Measurements from ENCODE around the gene MMP7.

The MMP7 gene

DNA sequence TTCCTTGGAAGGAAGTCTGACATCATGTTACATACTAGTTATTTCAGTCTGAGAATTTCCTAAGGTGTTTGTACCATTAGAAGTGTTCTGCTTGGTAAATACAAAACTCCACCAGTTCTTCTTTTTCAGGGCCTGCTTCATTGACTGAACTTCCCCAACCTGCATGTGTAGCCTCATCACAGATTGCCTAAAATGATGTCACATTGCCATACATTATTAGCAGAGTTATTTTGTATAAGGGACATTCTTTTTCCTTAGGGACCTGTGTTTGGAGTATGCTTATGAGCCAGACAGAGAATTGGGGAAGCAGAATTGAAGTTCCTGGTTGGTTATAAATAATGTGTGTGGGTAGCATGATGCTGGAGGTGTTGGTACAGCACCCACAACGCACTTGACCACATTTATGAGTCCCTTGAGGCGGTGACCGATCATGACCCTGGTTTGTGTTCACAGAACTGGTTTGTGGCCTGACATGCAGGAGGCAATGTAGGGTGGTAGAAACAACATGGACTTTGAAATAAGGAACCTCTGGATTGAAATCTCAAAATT, 16.4 kb upstream of the MMP7 start:
- DNase-seq (ENCODE audit: low spot score) = no peak
- in situ Hi-C loops (cut with MboI; ENCODE audit: low sequenced_read_pairs, unreplicated experiment) = no loop called here
- TF ChIP-seq, protein P1, sequence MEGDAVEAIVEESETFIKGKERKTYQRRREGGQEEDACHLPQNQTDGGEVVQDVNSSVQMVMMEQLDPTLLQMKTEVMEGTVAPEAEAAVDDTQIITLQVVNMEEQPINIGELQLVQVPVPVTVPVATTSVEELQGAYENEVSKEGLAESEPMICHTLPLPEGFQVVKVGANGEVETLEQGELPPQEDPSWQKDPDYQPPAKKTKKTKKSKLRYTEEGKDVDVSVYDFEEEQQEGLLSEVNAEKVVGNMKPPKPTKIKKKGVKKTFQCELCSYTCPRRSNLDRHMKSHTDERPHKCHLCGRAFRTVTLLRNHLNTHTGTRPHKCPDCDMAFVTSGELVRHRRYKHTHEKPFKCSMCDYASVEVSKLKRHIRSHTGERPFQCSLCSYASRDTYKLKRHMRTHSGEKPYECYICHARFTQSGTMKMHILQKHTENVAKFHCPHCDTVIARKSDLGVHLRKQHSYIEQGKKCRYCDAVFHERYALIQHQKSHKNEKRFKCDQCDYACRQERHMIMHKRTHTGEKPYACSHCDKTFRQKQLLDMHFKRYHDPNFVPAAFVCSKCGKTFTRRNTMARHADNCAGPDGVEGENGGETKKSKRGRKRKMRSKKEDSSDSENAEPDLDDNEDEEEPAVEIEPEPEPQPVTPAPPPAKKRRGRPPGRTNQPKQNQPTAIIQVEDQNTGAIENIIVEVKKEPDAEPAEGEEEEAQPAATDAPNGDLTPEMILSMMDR (IDR thresholded peaks at IDR 0.05; ENCODE audit: borderline replicate concordance, control extremely low read depth, extremely low read depth, insufficient read depth, missing control alignments) = no peak

DNA sequence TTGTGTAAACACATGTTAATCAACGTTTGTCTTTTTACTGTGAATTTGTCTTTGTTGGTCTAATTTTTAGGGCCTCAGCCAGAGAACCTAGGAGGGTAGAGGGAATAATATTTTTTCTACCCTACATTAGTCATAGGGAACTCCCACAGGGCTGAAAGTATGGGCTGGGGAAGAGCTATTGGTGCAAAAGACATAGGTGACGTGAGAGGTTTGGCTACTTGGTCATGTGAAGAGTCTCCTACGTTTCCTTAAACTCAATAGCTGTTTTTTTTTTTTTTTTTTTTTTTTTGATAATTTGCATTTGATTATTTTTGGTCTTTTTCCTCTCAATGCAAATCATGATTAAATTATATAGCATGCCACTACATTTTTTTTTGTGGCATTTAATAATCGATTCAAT, 15.9 kb upstream of the MMP7 start:
- DNase-seq (ENCODE audit: low spot score) = no peak

DNA sequence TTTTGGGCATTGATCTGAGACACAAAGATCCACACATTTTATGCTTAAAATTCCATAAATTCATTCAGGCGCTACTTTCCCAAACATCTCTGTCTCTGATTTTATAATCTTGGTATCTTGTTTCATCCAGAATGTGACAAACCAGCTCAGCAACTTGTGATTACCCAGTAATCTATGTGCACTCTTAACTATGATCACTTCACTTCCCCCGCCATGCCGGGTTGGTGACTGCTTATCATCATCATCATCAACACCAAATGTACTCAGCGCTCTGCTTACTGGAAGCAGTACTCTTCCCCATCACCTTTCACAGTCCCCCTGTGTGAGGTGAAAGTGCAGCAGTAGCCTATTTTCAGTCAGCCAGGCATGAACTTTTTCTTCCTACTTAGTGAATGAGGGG, 15.2 kb upstream of the MMP7 start:
- TF ChIP-seq, protein P1 (IDR thresholded peaks at IDR 0.05; ENCODE audit: borderline replicate concordance, control extremely low read depth, extremely low read depth, insufficient read depth, missing control alignments) = no peak
- no peak for DNase-seq (ENCODE audit: low spot score)
- in situ Hi-C loops (cut with MboI; ENCODE audit: low sequenced_read_pairs, unreplicated experiment) = no loop called here

More for the DNA sequence above, 15.9 kb upstream of the MMP7 start:
- TF ChIP-seq, protein P1 (IDR thresholded peaks at IDR 0.05; ENCODE audit: borderline replicate concordance, control extremely low read depth, extremely low read depth, insufficient read depth, missing control alignments) = no peak
- in situ Hi-C loops (cut with MboI; ENCODE audit: low sequenced_read_pairs, unreplicated experiment) = no loop called here

DNA sequence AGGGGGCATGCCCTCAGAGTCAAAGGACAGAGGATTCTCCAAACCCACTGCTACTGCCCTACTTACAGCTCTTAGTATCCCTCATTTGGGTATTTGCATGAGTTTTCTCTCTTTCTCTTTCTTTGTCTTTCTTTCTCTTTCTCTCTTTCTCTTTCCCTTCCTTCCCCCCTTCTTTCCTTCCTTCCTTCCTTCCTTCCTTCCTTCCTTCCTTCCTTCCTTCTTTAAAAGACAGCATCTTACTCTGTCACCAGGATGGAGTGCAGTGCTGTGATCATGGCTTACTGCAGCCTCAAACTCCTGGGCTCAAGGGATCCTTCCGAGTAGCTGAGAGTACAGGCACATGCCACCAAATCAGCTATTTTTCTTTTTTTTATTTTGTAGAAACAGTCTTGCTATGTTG, 14.0 kb upstream of the MMP7 start:
- no peak for DNase-seq (ENCODE audit: low spot score)
- TF ChIP-seq, protein P1 (IDR thresholded peaks at IDR 0.05; ENCODE audit: borderline replicate concordance, control extremely low read depth, extremely low read depth, insufficient read depth, missing control alignments) = no peak
- in situ Hi-C loops (cut with MboI; ENCODE audit: low sequenced_read_pairs, unreplicated experiment) = no loop called here

DNA sequence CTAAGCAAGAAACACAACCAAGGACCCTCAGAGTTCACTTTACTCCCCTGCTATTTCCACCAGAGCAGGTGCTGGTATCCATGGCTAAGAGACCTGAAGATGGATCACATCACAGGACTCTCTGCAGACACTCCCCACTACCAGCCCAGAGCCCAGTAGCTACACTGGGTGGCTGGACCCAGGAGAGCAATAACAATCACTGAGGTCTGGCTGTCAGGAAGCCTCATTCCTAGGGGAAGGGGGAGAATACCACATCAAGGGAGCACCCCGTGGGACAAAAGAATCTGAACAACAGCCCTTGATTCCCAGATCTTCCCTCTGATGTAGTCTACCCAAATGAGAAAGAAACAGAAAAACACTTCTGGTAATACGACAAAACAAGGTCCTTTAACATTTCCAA, 9.0 kb upstream of the MMP7 start:
- TF ChIP-seq, protein P1 (IDR thresholded peaks at IDR 0.05; ENCODE audit: borderline replicate concordance, control extremely low read depth, extremely low read depth, insufficient read depth, missing control alignments) = no peak
- no peak for DNase-seq (ENCODE audit: low spot score)
- in situ Hi-C loops (cut with MboI; ENCODE audit: low sequenced_read_pairs, unreplicated experiment) = no loop called here

DNA sequence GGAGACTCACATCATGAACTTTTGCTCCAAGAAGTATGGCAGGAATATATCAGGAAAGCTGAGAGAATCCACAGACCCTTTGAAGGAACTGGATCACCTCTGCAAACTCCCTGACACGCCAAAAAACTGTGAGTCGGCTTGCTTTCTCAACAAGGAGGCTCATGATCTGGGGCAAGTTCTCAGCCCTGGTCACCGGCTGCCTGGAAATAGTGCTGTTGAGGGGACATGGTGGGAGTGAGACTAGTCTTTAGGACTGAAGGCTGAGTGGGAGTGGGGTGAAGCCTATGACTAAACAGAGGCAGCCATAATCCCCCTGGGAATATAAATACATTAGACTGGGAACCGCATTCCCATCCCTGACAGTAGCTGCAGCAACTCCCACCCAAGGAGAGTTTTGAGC, 8.4 kb upstream of the MMP7 start:
- DNase-seq (ENCODE audit: low spot score) = no peak
- in situ Hi-C loops (cut with MboI; ENCODE audit: low sequenced_read_pairs, unreplicated experiment) = no loop called here
- TF ChIP-seq, protein P1 (IDR thresholded peaks at IDR 0.05; ENCODE audit: borderline replicate concordance, control extremely low read depth, extremely low read depth, insufficient read depth, missing control alignments) = no peak

Data from GM13976 (cell line).